HepG2 (cell line): Measurements from ENCODE around the gene PAXX. TPM values are rescaled to one million over a fixed set of nuclear protein-coding genes. Genes with fewer than 3 reads are reported as not detected.

Experiments used
- AGO2 ChIP-seq: fragments of 200-400 bp; formaldehyde crosslinking; optimal IDR thresholded peaks from 2 replicates; pipeline ENCODE3; 2017; ENCODE audit warnings: mild to moderate bottlenecking, low read depth, low read length, moderate library complexity
- CCDC6 ChIP-seq: sonication (generic); formaldehyde crosslinking; IDR thresholded peaks from 2 replicates; pipeline ENCODE4 v1.8.1; 2022; ENCODE audit warnings: mild to moderate bottlenecking, missing genetic modification reagents, moderate library complexity
- FIP1L1 ChIP-seq: fragments of 200-400 bp; formaldehyde crosslinking; IDR thresholded peaks from 2 replicates; pipeline ENCODE4 v1.6.1; 2018; ENCODE audit warnings: low read depth, mild to moderate bottlenecking, low read length, moderate library complexity, borderline replicate concordance; ENCODE audit not compliant: insufficient read depth
- GABPB1 ChIP-seq: IDR thresholded peaks from 2 replicates; pipeline ENCODE4 v1.6.1; 2016; ENCODE audit warnings: mild to moderate bottlenecking, missing genetic modification reagents, moderate library complexity, missing compliant biosample characterization
- GTF3A ChIP-seq: sonication (generic); formaldehyde crosslinking; conservative IDR thresholded peaks from 2 replicates; pipeline ENCODE4 v1.4.0; 2020; ENCODE audit warnings: mild to moderate bottlenecking, missing genetic modification reagents
- MLLT10 ChIP-seq: sonication (generic); formaldehyde crosslinking; IDR thresholded peaks from 2 replicates; pipeline ENCODE4 v1.4.0; 2020; ENCODE audit warnings: missing genetic modification reagents
- MXI1 ChIP-seq: IDR thresholded peaks from 3 replicates; pipeline ENCODE4 v1.6.1; 2012; ENCODE audit warnings: low read depth, low read length, inconsistent platforms, borderline replicate concordance
- NCOA5 ChIP-seq: sonication (generic); formaldehyde crosslinking; IDR thresholded peaks from 2 replicates; pipeline ENCODE4 v1.4.0; 2020; ENCODE audit warnings: missing genetic modification reagents
- NFIC ChIP-seq: IDR thresholded peaks from 2 replicates; pipeline ENCODE4 v1.6.1; 2012; ENCODE audit warnings: mild to moderate bottlenecking, low read length, inconsistent platforms
- RAD21 ChIP-seq: fragments of 450-650 bp; formaldehyde crosslinking; IDR thresholded peaks from 2 replicates; pipeline ENCODE4 v1.5.0; 2020; ENCODE audit warnings: mild to moderate bottlenecking
- SKI ChIP-seq: fragments of 450-650 bp; IDR thresholded peaks from one replicate; pipeline ENCODE4 v1.6.1; 2018; ENCODE audit warnings: mild to moderate bottlenecking; ENCODE audit not compliant: partially characterized antibody
- SMAD9 ChIP-seq: sonication (generic); formaldehyde crosslinking; IDR thresholded peaks from 2 replicates; pipeline ENCODE4 v1.5.1; 2020; ENCODE audit warnings: mild to moderate bottlenecking, missing genetic modification reagents
- SPEN ChIP-seq: sonication (generic); formaldehyde crosslinking; IDR thresholded peaks from 2 replicates; pipeline ENCODE4 v1.5.1; 2020; ENCODE audit warnings: low read depth, mild to moderate bottlenecking, missing genetic modification reagents
- ZNF17 ChIP-seq: sonication (generic); formaldehyde crosslinking; IDR thresholded peaks from 2 replicates; pipeline ENCODE4 v1.5.0; 2020; ENCODE audit warnings: mild to moderate bottlenecking, missing genetic modification reagents
- ZNF749 ChIP-seq: sonication (generic); formaldehyde crosslinking; IDR thresholded peaks from 2 replicates; pipeline ENCODE4 v1.8.0; 2022; ENCODE audit warnings: mild to moderate bottlenecking, missing genetic modification reagents, moderate library complexity, borderline replicate concordance
- ZNF75D ChIP-seq: sonication (generic); formaldehyde crosslinking; IDR thresholded peaks from 2 replicates; pipeline ENCODE4 v1.8.1; 2023; ENCODE audit warnings: missing genetic modification reagents, mild to moderate bottlenecking, borderline replicate concordance
- polyA plus RNA-seq, 8 experiments: library from polyadenylated mRNA; depleted of rRNA in 3 of 8; stranded (reverse) in 7 of 8; unstranded in 1 of 8; fragments of >200 nt; fragmentation: Illumina TruSeq in 4 of 8; extraction: Trizol in 4 of 8; gene quantifications; 2 replicates each; pipeline versions ENCODE4 v1.2.1 to v1.2.3, GENCODE V29; 2011 to 2016; ENCODE audit warnings: low read depth in 4 of 8, missing spikeins in 1 of 8, mixed read lengths in 1 of 8; ENCODE audit not compliant: insufficient read depth in 1 of 8
- total RNA-seq, 5 experiments: library from RNA; depleted of rRNA; stranded (reverse); fragments of >200 nt; fragmentation: Illumina TruSeq; extraction: Trizol; gene quantifications; 2 replicates each; pipeline ENCODE4 v1.2.3, GENCODE V29; 2016; ENCODE audit warnings: low read depth in 1 of 5
- TF ChIP-seq, protein P1 (sequence below): sonication (generic); formaldehyde crosslinking; IDR thresholded peaks from 2 replicates; pipeline ENCODE4 v1.4.0; 2020; ENCODE audit warnings: mild to moderate bottlenecking, missing genetic modification reagents, borderline replicate concordance
- TF ChIP-seq, protein P2 (sequence below): sonication (generic); formaldehyde crosslinking; IDR thresholded peaks from 2 replicates; pipeline ENCODE4 v1.8.0; 2023; ENCODE audit warnings: mild to moderate bottlenecking, missing genetic modification reagents
- TF ChIP-seq, protein P3 (sequence below): sonication (generic); formaldehyde crosslinking; IDR thresholded peaks from 2 replicates; pipeline ENCODE4 v1.5.0; 2020; ENCODE audit warnings: missing genetic modification reagents, mild to moderate bottlenecking, borderline replicate concordance
- TF ChIP-seq, protein P4 (sequence below): sonication (generic); formaldehyde crosslinking; IDR thresholded peaks from 2 replicates; pipeline ENCODE4 v1.5.0; 2020; ENCODE audit warnings: missing genetic modification reagents

The PAXX gene
- total and polyA plus RNA-seq, 2 of the 13 experiments (the other 11 are each of a cell fraction or from before 2014, with no cell fraction given): 14.0 to 31.9 TPM

DNA sequence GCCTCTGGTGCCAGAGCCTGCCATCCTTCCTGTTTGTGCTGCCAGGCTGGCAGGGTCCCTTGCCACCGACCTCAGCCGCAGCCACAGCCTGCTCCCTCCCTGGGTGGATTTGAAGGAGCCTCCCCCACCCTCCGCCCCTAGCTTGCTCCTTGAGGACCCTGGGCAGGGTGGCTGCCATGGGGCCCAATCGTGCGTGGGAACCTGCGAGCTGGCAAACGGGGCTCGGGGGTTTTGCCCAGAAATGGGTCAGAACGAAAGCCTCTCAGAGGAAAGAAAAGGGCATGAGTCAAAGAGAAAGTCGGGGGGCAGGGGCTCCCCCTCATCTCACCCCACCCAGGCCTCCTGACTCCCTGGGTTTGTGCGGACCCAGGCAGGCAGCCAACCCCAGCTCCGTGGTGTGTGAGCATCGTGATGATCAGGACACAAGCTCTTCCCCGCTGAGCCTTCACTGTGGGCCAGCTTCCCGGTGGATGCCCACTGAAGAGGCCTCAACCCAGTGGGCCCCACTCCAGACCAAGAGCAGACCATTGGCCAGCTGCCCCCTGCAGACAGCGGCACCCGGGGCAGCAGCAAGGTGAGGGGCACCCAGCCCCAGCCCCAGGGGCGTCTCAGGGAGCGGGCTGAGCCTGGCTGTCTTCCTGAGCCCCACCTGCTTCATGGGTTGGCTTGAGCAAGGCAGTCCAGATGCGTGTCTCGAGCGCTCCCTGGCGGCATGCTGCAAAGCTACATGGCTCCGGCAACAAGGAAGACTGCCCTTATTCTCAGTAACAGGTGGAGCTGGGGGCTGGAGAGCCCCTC, 42.7 kb downstream of the PAXX start (continued):
- TF ChIP-seq SPEN (CRISPR knock-in tag) (peak; percentile 40; the same call in 1 of the 2 replicates), GTF3A (CRISPR knock-in tag) (no peak), NFIC (no peak), SKI (no peak), ZNF75D (CRISPR knock-in tag) (no peak), MLLT10 (CRISPR knock-in tag) (no peak), ZNF749 (CRISPR knock-in tag) (no peak), ZNF17 (no peak), SMAD9 (no peak), FIP1L1 (no peak), GABPB1 (CRISPR knock-in tag) (peak; percentile 38; the same call in 1 of the 2 replicates), RAD21 (CRISPR knock-in tag) (peak; percentile 91), CCDC6 (CRISPR knock-in tag) (no peak), AGO2 (no peak), NCOA5 (CRISPR knock-in tag) (no peak), MXI1 (no peak)
- TF ChIP-seq, protein P1, sequence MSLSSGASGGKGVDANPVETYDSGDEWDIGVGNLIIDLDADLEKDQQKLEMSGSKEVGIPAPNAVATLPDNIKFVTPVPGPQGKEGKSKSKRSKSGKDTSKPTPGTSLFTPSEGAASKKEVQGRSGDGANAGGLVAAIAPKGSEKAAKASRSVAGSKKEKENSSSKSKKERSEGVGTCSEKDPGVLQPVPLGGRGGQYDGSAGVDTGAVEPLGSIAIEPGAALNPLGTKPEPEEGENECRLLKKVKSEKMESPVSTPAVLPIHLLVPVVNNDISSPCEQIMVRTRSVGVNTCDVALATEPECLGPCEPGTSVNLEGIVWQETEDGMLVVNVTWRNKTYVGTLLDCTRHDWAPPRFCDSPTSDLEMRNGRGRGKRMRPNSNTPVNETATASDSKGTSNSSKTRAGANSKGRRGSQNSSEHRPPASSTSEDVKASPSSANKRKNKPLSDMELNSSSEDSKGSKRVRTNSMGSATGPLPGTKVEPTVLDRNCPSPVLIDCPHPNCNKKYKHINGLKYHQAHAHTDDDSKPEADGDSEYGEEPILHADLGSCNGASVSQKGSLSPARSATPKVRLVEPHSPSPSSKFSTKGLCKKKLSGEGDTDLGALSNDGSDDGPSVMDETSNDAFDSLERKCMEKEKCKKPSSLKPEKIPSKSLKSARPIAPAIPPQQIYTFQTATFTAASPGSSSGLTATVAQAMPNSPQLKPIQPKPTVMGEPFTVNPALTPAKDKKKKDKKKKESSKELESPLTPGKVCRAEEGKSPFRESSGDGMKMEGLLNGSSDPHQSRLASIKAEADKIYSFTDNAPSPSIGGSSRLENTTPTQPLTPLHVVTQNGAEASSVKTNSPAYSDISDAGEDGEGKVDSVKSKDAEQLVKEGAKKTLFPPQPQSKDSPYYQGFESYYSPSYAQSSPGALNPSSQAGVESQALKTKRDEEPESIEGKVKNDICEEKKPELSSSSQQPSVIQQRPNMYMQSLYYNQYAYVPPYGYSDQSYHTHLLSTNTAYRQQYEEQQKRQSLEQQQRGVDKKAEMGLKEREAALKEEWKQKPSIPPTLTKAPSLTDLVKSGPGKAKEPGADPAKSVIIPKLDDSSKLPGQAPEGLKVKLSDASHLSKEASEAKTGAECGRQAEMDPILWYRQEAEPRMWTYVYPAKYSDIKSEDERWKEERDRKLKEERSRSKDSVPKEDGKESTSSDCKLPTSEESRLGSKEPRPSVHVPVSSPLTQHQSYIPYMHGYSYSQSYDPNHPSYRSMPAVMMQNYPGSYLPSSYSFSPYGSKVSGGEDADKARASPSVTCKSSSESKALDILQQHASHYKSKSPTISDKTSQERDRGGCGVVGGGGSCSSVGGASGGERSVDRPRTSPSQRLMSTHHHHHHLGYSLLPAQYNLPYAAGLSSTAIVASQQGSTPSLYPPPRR: no peak
- TF ChIP-seq, protein P2, sequence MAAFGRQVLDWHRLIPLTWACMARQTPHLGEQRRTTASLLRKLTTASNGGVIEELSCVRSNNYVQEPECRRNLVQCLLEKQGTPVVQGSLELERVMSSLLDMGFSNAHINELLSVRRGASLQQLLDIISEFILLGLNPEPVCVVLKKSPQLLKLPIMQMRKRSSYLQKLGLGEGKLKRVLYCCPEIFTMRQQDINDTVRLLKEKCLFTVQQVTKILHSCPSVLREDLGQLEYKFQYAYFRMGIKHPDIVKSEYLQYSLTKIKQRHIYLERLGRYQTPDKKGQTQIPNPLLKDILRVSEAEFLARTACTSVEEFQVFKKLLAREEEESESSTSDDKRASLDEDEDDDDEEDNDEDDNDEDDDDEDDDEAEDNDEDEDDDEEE (CRISPR knock-in tag): no peak
- TF ChIP-seq, protein P3, sequence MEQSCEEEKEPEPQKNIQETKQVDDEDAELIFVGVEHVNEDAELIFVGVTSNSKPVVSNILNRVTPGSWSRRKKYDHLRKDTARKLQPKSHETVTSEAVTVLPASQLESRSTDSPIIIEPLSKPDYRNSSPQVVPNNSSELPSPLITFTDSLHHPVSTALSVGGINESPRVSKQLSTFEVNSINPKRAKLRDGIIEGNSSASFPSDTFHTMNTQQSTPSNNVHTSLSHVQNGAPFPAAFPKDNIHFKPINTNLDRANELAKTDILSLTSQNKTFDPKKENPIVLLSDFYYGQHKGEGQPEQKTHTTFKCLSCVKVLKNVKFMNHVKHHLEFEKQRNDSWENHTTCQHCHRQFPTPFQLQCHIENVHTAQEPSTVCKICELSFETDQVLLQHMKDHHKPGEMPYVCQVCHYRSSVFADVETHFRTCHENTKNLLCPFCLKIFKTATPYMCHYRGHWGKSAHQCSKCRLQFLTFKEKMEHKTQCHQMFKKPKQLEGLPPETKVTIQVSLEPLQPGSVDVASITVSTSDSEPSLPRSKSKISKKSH: no peak
- TF ChIP-seq, protein P4, sequence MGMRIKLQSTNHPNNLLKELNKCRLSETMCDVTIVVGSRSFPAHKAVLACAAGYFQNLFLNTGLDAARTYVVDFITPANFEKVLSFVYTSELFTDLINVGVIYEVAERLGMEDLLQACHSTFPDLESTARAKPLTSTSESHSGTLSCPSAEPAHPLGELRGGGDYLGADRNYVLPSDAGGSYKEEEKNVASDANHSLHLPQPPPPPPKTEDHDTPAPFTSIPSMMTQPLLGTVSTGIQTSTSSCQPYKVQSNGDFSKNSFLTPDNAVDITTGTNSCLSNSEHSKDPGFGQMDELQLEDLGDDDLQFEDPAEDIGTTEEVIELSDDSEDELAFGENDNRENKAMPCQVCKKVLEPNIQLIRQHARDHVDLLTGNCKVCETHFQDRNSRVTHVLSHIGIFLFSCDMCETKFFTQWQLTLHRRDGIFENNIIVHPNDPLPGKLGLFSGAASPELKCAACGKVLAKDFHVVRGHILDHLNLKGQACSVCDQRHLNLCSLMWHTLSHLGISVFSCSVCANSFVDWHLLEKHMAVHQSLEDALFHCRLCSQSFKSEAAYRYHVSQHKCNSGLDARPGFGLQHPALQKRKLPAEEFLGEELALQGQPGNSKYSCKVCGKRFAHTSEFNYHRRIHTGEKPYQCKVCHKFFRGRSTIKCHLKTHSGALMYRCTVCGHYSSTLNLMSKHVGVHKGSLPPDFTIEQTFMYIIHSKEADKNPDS (CRISPR knock-in tag): no peak
